HG03342 (cell line): Measurements from ENCODE around the gene ELF2.
"Not testable (repeated sequence)": the region's sequence is repeated elsewhere in the genome, so short reads cannot be mapped to it uniquely, and the experiment has no call there.

Experiments
- ATAC-seq: cut with Tn5 transposase; IDR thresholded peaks from one replicate; pipeline ENCODE4 v1.9.1; 2021; ENCODE audit warnings: mild to moderate bottlenecking, moderate library complexity; ENCODE audit not compliant: unreplicated experiment

Gene ELF2

DNA sequence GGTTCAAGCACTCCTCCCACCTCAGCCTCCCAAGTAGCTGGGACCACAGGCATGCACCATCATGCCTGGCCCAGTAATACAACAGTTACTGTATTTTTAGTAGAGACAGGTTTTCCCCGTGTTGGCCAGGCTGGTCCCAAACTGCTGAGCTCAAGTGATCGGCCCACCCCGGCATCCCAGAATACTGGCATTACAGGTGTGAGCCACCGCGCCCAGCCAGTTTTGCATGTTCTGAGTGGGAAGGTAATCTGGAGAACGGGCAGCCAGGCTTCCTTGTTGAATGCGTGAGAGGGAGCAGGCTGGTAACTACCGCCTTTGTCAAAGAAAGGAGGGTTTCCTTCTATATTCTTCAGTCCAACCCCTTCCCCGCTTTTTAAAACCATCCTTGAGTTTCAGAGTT is 152.3 kb downstream of the ELF2 start:
- ATAC-seq = no peak

GRCh38 chr4:139022835-139023234 is 154.2 kb downstream of the ELF2 start:
- no peak for ATAC-seq

DNA sequence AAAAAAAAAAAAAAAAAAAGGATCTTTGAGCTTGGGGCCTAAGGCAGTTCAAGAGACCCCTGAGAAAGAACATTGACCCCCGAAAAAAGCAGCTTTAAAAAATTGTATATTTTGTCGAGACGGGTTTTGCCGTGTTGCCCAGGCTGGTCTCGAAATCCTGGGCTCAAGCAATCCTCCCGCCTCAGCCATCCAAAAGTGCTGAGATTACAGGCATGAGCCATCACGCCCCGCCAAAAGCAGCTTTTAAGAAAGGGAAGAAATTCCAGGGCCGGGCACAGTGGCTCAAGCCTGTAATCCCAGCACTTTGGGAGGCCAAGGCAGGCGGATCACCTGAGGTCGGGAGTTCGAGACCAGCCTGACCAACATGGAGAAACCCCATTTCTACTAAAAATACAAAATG is 155.9 kb downstream of the ELF2 start:
- not testable (repeated sequence) for ATAC-seq

DNA sequence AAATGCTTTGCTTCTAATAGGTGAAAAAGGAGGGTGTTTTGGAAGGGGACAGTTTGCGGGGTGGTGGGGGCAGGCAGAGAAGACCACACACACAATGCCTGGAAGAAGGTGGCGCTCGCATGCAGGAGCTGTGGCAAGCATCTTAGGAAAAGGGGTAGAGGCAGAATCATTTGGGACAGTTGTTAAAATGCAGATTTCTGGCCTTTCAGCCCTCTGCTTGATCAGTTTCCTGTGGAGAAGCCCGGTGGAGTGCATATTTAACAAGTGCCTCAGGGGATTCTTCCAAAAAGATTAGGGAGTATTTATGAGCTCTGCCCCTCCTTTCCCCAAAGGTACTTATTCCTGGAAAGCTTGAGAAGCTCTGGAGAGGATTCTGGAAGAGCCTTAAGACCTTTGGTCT is 156.6 kb downstream of the ELF2 start:
- ATAC-seq = no peak

GRCh38 chr4:139018971-139019758 is 157.9 kb downstream of the ELF2 start:
- no peak for ATAC-seq

- ATAC-seq = no peak
Observed at GRCh38 chr4:139018501-139018900, 158.5 kb downstream of the ELF2 start.

DNA sequence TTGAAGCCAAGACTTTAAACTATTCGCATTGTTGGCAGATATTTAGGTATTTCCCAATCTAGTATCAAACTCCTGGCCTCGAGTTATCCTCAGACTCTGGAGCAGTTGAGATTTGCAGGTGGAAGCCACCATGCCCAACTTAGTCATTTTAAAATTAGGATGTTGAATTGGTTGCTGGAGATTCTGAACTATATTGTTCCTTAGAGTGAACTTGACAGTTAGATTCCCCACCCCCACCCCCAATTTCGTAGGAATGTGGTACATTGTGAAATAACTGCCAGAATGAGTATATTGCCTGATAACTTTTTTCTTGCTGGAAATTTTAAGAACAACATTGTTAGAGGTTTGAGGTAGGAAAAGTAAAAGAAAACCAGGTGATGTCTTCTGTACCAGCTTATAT is 159.2 kb downstream of the ELF2 start:
- no peak for ATAC-seq

- peak; percentile 36 for ATAC-seq
Observed at GRCh38 chr4:139015948-139016471, 161.0 kb downstream of the ELF2 start.

- ATAC-seq = peak; percentile 92
Observed at GRCh38 chr4:139015269-139015947, 161.6 kb downstream of the ELF2 start, which contains the start of gene NOCT. NOCT (plus strand) TSS chr4:139015781; CDS start chr4:139015982, 201 bp downstream.

DNA sequence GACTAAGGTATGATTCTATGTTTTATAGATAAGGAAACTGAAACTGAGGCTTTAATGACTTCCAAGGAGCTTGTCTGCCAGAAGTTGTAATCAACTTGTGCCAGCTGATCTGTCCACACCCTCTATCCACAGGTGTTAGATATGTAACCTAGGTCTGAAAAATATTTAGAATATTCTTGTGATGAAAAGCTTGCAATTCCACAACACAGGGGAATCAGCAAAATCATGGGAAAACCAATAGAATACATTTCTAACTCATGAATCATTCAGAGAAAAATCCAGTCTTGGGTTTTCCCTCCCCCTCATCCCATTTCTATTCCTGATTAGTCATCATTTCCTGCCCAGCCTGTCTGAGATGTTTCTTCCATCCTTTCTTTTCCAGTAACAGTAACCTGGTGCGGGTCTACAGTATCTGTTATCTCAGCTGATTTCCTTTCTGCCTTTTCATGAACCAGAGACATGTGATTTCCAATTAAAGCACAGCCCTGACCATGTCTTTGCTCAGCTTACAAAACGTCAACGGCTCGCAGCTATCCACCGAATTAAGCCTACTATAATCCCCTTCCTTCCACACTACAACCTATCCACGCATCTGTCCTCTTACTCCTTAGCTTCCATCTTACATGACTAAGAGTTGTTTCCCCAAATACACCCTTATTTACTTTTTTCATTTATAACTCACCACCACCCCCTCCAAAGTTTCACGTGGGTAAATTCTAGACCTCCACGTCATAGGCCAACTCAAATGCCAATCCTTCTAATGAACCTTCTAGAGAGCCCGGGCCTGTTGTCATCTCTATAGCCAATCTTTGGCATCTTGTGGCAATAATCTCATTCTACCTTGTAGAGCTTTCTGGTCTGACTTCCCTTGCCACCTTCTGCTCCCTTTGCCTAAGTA is 162.4 kb downstream of the ELF2 start:
- ATAC-seq = peak; percentile 18

GRCh38 chr4:139011225-139011950 is 165.6 kb downstream of the ELF2 start:
- no peak for ATAC-seq

GRCh38 chr4:139009702-139010101 is 167.3 kb downstream of the ELF2 start:
- ATAC-seq = no peak

- ATAC-seq = not testable (repeated sequence)
Observed at GRCh38 chr4:139008278-139008677, 168.7 kb downstream of the ELF2 start.

GRCh38 chr4:139007640-139008039 is 169.4 kb downstream of the ELF2 start:
- ATAC-seq = no peak
